Measurements from ENCODE around the gene ACE2. TPM values are rescaled to one million over a fixed set of nuclear protein-coding genes. Genes with fewer than 3 reads are reported as not detected.

The ACE2 gene
- total and polyA plus RNA-seq, 9 of the 15 experiments (the other 6 are each of a cell fraction or from before 2014, with no cell fraction given) = 0.03 to 0.09 (median 0.07) TPM; not detected in 6

GRCh38 chrX:15511563-15511962 is 89.2 kb downstream of the ACE2 start (continued):
- TF ChIP-seq MGA (IDR thresholded peaks at IDR 0.05) = no peak

Other genes with a start within 250 kb of the ACE2 start
- not detected in 2 replicates for gene VEGFD, start 216.5 kb downstream of the ACE2 start, total RNA-seq (2014; rRNA removed)
- gene VEGFD, start 216.5 kb downstream of the ACE2 start, total RNA-seq (2014; rRNA removed; fragmentation: Illumina TruSeq; extraction: Trizol) = not detected in 2 replicates
- gene VEGFD, start 216.5 kb downstream of the ACE2 start, total RNA-seq (2015; rRNA removed; fragmentation: Illumina TruSeq; extraction: Trizol) = not detected in 2 replicates
- 0.31 TPM in 1 of 2 replicates, not detected in the other for gene VEGFD, start 216.5 kb downstream of the ACE2 start, total RNA-seq (2021)
- gene VEGFD, start 216.5 kb downstream of the ACE2 start, polyA plus RNA-seq (2011; rRNA removed) = 0.03 TPM in 1 of 2 replicates, not detected in the other
- not detected in 2 replicates for gene VEGFD, start 216.5 kb downstream of the ACE2 start, polyA plus RNA-seq (2014; fragmentation: Illumina TruSeq; extraction: Trizol)
- gene VEGFD, start 216.5 kb downstream of the ACE2 start, polyA plus RNA-seq (2014; fragmentation: Nextera tagmentation; extraction: Ambion mirVana) = not detected
- gene VEGFD, start 216.5 kb downstream of the ACE2 start, polyA plus RNA-seq (2014; rRNA removed) = not detected in 2 replicates
- gene PIR, start 107.6 kb downstream of the ACE2 start, total RNA-seq (2014; rRNA removed) = 6.9 and 7.5 TPM in 2 replicates
- gene PIR, start 107.6 kb downstream of the ACE2 start, total RNA-seq (2014; rRNA removed; fragmentation: Illumina TruSeq; extraction: Trizol) = 10.2 and 11.9 TPM in 2 replicates
- gene PIR, start 107.6 kb downstream of the ACE2 start, total RNA-seq (2015; rRNA removed; fragmentation: Illumina TruSeq; extraction: Trizol) = 9.4 and 10.7 TPM in 2 replicates
- 8.3 and 9.4 TPM in 2 replicates for gene PIR, start 107.6 kb downstream of the ACE2 start, total RNA-seq (2021)
- 14.1 and 29.8 TPM in 2 replicates for gene PIR, start 107.6 kb downstream of the ACE2 start, polyA plus RNA-seq (2011; rRNA removed)
- gene PIR, start 107.6 kb downstream of the ACE2 start, polyA plus RNA-seq (2014; fragmentation: Illumina TruSeq; extraction: Trizol) = 11.0 and 11.5 TPM in 2 replicates
- 10 to 100 TPM; 25.1 to 27.3 TPM for gene PIR, start 107.6 kb downstream of the ACE2 start, polyA plus RNA-seq (2014; fragmentation: Nextera tagmentation; extraction: Ambion mirVana)
- 7.7 and 11.4 TPM in 2 replicates for gene PIR, start 107.6 kb downstream of the ACE2 start, polyA plus RNA-seq (2014; rRNA removed)
- gene BMX, start 100.2 kb downstream of the ACE2 start, total RNA-seq (2014; rRNA removed) = 0.45 and 0.61 TPM in 2 replicates
- 2.0 and 2.3 TPM in 2 replicates for gene BMX, start 100.2 kb downstream of the ACE2 start, total RNA-seq (2014; rRNA removed; fragmentation: Illumina TruSeq; extraction: Trizol)
- gene BMX, start 100.2 kb downstream of the ACE2 start, total RNA-seq (2015; rRNA removed; fragmentation: Illumina TruSeq; extraction: Trizol) = 0.75 and 0.98 TPM in 2 replicates
- gene BMX, start 100.2 kb downstream of the ACE2 start, total RNA-seq (2021) = 1.3 and 1.4 TPM in 2 replicates
- 1.1 and 3.1 TPM in 2 replicates for gene BMX, start 100.2 kb downstream of the ACE2 start, polyA plus RNA-seq (2011; rRNA removed)
- gene BMX, start 100.2 kb downstream of the ACE2 start, polyA plus RNA-seq (2014; fragmentation: Illumina TruSeq; extraction: Trizol) = 0.87 and 1.1 TPM in 2 replicates
- gene BMX, start 100.2 kb downstream of the ACE2 start, polyA plus RNA-seq (2014; fragmentation: Nextera tagmentation; extraction: Ambion mirVana) = 1 to 10 TPM; 4.2 TPM
- 1.6 and 1.8 TPM in 2 replicates for gene BMX, start 100.2 kb downstream of the ACE2 start, polyA plus RNA-seq (2014; rRNA removed)
- not detected in 2 replicates for gene CLTRN, start 63.8 kb upstream of the ACE2 start, total RNA-seq (2014; rRNA removed)
- gene CLTRN, start 63.8 kb upstream of the ACE2 start, total RNA-seq (2014; rRNA removed; fragmentation: Illumina TruSeq; extraction: Trizol) = 0.15 TPM in 1 of 2 replicates, not detected in the other
- gene CLTRN, start 63.8 kb upstream of the ACE2 start, total RNA-seq (2015; rRNA removed; fragmentation: Illumina TruSeq; extraction: Trizol) = 0.11 TPM in 1 of 2 replicates, not detected in the other
- 0.18 and 0.25 TPM in 2 replicates for gene CLTRN, start 63.8 kb upstream of the ACE2 start, total RNA-seq (2021)
- gene CLTRN, start 63.8 kb upstream of the ACE2 start, polyA plus RNA-seq (2011; rRNA removed) = 0.36 and 0.43 TPM in 2 replicates
- 0.16 TPM in 1 of 2 replicates, not detected in the other for gene CLTRN, start 63.8 kb upstream of the ACE2 start, polyA plus RNA-seq (2014; fragmentation: Illumina TruSeq; extraction: Trizol)
- under 1 TPM; 0.28 to 0.34 TPM for gene CLTRN, start 63.8 kb upstream of the ACE2 start, polyA plus RNA-seq (2014; fragmentation: Nextera tagmentation; extraction: Ambion mirVana)
- 0.28 TPM in 1 of 2 replicates, not detected in the other for gene CLTRN, start 63.8 kb upstream of the ACE2 start, polyA plus RNA-seq (2014; rRNA removed)
- 1.6 and 1.9 TPM in 2 replicates for gene CA5B, start 137.3 kb upstream of the ACE2 start, total RNA-seq (2014; rRNA removed)
- 2.8 TPM in 2 replicates for gene CA5B, start 137.3 kb upstream of the ACE2 start, total RNA-seq (2014; rRNA removed; fragmentation: Illumina TruSeq; extraction: Trizol)
- gene CA5B, start 137.3 kb upstream of the ACE2 start, total RNA-seq (2015; rRNA removed; fragmentation: Illumina TruSeq; extraction: Trizol) = 2.8 and 3.6 TPM in 2 replicates
- gene CA5B, start 137.3 kb upstream of the ACE2 start, total RNA-seq (2021) = 3.1 and 3.5 TPM in 2 replicates
- 3.7 and 4.6 TPM in 2 replicates for gene CA5B, start 137.3 kb upstream of the ACE2 start, polyA plus RNA-seq (2011; rRNA removed)
- gene CA5B, start 137.3 kb upstream of the ACE2 start, polyA plus RNA-seq (2014; fragmentation: Illumina TruSeq; extraction: Trizol) = 2.0 and 2.6 TPM in 2 replicates
- gene CA5B, start 137.3 kb upstream of the ACE2 start, polyA plus RNA-seq (2014; fragmentation: Nextera tagmentation; extraction: Ambion mirVana) = 1 to 10 TPM in 1 of 2 experiments, under 1 TPM in 1; 0.55 to 1.1 TPM
- 1.5 and 3.4 TPM in 2 replicates for gene CA5B, start 137.3 kb upstream of the ACE2 start, polyA plus RNA-seq (2014; rRNA removed)
- 5.7 and 8.6 TPM in 2 replicates for gene ZRSR2, start 189.5 kb upstream of the ACE2 start, total RNA-seq (2014; rRNA removed)
- 8.6 and 10.4 TPM in 2 replicates for gene ZRSR2, start 189.5 kb upstream of the ACE2 start, total RNA-seq (2014; rRNA removed; fragmentation: Illumina TruSeq; extraction: Trizol)
- 10.9 and 11.0 TPM in 2 replicates for gene ZRSR2, start 189.5 kb upstream of the ACE2 start, total RNA-seq (2015; rRNA removed; fragmentation: Illumina TruSeq; extraction: Trizol)
- gene ZRSR2, start 189.5 kb upstream of the ACE2 start, total RNA-seq (2021) = 6.3 and 6.7 TPM in 2 replicates
- 10.8 and 11.1 TPM in 2 replicates for gene ZRSR2, start 189.5 kb upstream of the ACE2 start, polyA plus RNA-seq (2011; rRNA removed)
- gene ZRSR2, start 189.5 kb upstream of the ACE2 start, polyA plus RNA-seq (2014; fragmentation: Illumina TruSeq; extraction: Trizol) = 16.2 and 19.5 TPM in 2 replicates
- gene ZRSR2, start 189.5 kb upstream of the ACE2 start, polyA plus RNA-seq (2014; fragmentation: Nextera tagmentation; extraction: Ambion mirVana) = 1 to 10 TPM; 3.5 to 6.9 TPM
- gene ZRSR2, start 189.5 kb upstream of the ACE2 start, polyA plus RNA-seq (2014; rRNA removed) = 13.8 and 16.4 TPM in 2 replicates